Testis (tissue), 2 donors: Measurements from ENCODE around the gene PRR7.

Source experiments
- POLR2A ChIP-seq: fragments of 450-650 bp; IDR thresholded peaks from one replicate; pipeline ENCODE4 v1.6.1; 2017; ENCODE audit warnings: antibody characterized with exemption, mild to moderate bottlenecking, moderate library complexity
- TF ChIP-seq, protein P1 (sequence below), 3 experiments: fragments of 450-650 bp in 2 of 3; fragments of 200-600 bp in 1 of 3; sonication (generic) in 1 of 3; IDR thresholded peaks; one replicate each; pipeline ENCODE4 v1.5.1; 2016 to 2019; ENCODE audit warnings: antibody characterized with exemption in 3 of 3, mild to moderate bottlenecking in 2 of 3, moderate library complexity in 1 of 3

DNA sequence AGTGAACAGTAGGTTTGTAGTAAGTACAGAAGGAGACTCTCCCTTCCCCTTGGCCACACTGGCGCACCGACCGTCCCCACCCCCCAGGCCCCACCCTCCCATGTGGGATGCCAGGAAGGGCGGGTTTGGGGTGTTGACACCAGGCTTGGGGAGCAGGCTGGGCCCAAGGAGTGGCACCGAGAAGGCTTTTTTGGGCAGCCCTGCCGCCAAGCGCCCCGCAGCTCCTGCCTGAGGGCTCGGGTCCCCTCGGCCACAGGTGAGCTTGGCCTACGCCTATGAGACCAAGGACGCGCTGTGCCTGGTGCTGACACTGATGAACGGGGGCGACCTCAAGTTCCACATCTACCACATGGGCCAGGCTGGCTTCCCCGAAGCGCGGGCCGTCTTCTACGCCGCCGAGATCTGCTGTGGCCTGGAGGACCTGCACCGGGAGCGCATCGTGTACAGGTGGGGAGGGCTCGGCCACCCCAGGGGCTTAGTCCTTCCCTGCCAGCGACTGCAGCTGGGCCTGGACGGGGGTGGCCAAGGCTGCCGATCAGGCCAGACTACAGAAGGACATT is 12.9 kb upstream of the PRR7 start:
- TF ChIP-seq, protein P1, sequence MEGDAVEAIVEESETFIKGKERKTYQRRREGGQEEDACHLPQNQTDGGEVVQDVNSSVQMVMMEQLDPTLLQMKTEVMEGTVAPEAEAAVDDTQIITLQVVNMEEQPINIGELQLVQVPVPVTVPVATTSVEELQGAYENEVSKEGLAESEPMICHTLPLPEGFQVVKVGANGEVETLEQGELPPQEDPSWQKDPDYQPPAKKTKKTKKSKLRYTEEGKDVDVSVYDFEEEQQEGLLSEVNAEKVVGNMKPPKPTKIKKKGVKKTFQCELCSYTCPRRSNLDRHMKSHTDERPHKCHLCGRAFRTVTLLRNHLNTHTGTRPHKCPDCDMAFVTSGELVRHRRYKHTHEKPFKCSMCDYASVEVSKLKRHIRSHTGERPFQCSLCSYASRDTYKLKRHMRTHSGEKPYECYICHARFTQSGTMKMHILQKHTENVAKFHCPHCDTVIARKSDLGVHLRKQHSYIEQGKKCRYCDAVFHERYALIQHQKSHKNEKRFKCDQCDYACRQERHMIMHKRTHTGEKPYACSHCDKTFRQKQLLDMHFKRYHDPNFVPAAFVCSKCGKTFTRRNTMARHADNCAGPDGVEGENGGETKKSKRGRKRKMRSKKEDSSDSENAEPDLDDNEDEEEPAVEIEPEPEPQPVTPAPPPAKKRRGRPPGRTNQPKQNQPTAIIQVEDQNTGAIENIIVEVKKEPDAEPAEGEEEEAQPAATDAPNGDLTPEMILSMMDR (IDR thresholded peaks at IDR 0.05): no peak
- no peak for TF ChIP-seq POLR2A
